ENCODE measurements around the gene GPC2.

- TF ChIP-seq POLR2A (IDR thresholded peaks at IDR 0.05), result no peak
- TF ChIP-seq CTCF (IDR thresholded peaks at IDR 0.05), result no peak
- no peak for TF ChIP-seq POLR2AphosphoS5 (IDR thresholded peaks at IDR 0.05)
Observed at GRCh38 chr7:100195222-100195621, 18.0 kb upstream of the GPC2 start.
